Kidney epithelial cell (primary cell): Measurements from ENCODE around the gene RNF150. TPM values are rescaled to one million over a fixed set of nuclear protein-coding genes. Genes with fewer than 3 reads are reported as not detected.

Experiments used
- DNase-seq: peaks from one replicate; pipeline ENCODE4 v3.0.0-alpha.2; 2010; ENCODE audit warnings: low read depth
- H3K27me3 ChIP-seq: 2 replicates; pipeline ENCODE4 v1.6.0; 2011; ENCODE audit warnings: low read length; ENCODE audit not compliant: control insufficient read depth, insufficient read depth
- H3K36me3 ChIP-seq: 2 replicates; pipeline ENCODE4 v1.5.1; 2011; ENCODE audit warnings: low read length; ENCODE audit not compliant: control insufficient read depth, insufficient read depth
- H3K4me3 ChIP-seq: 2 replicates; pipeline ENCODE4 v1.5.1; 2011; ENCODE audit warnings: low read depth, mild to moderate bottlenecking, control low read depth, low read length
- total RNA-seq: library from RNA; depleted of rRNA; stranded (reverse); fragments of >200 nt; gene quantifications from 2 replicates; pipeline ENCODE4 v1.2.3, GENCODE V29; 2015
- TF ChIP-seq, protein P1 (sequence below): IDR thresholded peaks from 2 replicates; pipeline ENCODE4 v1.5.1; 2011; ENCODE audit warnings: mild to moderate bottlenecking, moderate library complexity, low read length, control low read depth, inconsistent platforms; ENCODE audit not compliant: insufficient read depth, poor library complexity, severe bottlenecking

RNF150 gene
- total RNA-seq, 1 donor from 2014 or later: 5.4 TPM

DNA sequence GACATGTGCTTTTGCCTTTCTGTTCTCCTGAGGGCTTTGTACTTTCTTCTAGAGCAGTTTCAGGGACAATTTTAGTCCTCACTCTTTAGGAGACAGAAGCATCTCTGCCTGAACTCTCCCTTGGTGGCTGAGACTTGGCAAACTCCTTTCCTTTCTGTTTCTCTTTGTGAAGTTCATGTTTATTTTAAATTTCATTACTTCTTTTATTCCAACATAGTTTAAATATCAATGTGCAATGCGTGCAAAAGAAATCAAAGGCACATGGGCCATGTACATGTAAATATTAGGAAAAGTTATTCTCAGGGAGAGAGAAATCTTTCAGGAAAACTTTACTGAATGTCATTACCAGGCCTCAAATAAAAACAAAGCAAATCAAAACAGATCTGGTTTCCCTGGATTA, 177.6 kb downstream of the RNF150 start:
- no peaks in the 10 kb centered on the region for H3K27me3 ChIP-seq
- DNase-seq: no peak
- no peaks in the 10 kb centered on the region for H3K36me3 ChIP-seq
- H3K4me3 ChIP-seq: no peak overlapping the region
- TF ChIP-seq, protein P1, sequence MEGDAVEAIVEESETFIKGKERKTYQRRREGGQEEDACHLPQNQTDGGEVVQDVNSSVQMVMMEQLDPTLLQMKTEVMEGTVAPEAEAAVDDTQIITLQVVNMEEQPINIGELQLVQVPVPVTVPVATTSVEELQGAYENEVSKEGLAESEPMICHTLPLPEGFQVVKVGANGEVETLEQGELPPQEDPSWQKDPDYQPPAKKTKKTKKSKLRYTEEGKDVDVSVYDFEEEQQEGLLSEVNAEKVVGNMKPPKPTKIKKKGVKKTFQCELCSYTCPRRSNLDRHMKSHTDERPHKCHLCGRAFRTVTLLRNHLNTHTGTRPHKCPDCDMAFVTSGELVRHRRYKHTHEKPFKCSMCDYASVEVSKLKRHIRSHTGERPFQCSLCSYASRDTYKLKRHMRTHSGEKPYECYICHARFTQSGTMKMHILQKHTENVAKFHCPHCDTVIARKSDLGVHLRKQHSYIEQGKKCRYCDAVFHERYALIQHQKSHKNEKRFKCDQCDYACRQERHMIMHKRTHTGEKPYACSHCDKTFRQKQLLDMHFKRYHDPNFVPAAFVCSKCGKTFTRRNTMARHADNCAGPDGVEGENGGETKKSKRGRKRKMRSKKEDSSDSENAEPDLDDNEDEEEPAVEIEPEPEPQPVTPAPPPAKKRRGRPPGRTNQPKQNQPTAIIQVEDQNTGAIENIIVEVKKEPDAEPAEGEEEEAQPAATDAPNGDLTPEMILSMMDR: no peak

DNA sequence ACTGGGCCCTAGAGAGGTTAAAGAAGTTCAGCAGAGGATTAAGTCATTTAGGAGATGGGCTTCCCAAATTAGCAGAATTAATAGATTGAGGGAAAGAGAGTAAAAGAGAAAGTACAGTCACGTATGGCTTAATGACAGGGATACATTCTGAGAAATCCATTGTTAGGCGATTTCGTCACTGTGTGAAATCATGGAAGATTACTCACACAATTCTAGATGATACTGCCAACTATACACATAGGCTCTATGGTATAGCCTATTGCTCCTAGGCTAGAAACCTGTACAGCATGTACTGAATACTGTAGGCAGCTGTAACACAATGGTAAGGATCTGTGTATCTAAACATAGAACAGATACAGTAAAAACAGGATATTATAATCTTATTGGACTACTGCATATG, 180.6 kb downstream of the RNF150 start:
- Histone ChIP-seq H3K36me3 (no peaks in the 10 kb centered on the region), H3K4me3 (no peak overlapping the region), H3K27me3 (no peaks in the 10 kb centered on the region)
- TF ChIP-seq, protein P1: no peak
- DNase-seq: no peak

DNA sequence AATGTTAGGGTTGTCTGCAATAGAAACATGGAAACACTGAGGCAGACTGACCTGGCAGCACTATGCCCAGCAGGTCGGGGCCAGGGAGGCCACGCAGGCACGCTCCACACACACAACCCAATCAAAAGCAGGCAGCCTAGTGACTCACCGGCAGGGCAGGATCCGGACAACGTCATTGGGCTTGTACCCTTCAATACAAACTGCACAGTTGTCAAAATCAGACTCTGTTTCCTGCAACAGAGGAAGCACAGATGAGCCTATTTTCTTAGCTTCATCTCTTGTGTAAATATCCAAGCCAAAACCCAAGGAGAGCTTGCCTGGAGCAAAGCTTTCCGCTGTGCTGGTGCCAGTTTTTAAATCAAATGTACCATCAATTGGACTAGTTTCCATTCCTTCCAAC, 185.8 kb downstream of the RNF150 start:
- H3K27me3 ChIP-seq: no peaks in the 10 kb centered on the region
- no peaks in the 10 kb centered on the region for H3K36me3 ChIP-seq
- no peak for DNase-seq
- TF ChIP-seq, protein P1: no peak
- H3K4me3 ChIP-seq: no peak overlapping the region

DNA sequence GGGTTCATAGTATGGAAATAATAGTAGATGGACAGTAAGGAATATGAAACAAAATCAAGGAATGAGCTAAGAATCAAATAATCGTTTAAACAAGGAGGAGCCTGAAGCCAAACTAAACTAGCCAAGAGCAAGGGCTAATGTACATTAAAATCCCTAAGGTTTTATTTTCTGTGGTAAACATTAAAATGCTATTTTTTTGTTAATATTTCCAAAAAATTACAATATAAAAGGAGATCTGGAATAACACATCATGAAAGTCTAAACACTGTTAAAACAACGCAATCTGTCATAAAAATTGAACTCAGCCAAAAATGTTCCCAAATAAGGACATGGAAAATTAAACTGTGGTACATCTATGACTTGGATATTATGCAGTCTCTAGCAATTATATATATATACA, 188.2 kb downstream of the RNF150 start:
- TF ChIP-seq, protein P1: no peak
- no peak overlapping the region for H3K4me3 ChIP-seq
- H3K36me3 ChIP-seq: no peaks in the 10 kb centered on the region
- DNase-seq: no peak
- no peaks in the 10 kb centered on the region for H3K27me3 ChIP-seq

DNA sequence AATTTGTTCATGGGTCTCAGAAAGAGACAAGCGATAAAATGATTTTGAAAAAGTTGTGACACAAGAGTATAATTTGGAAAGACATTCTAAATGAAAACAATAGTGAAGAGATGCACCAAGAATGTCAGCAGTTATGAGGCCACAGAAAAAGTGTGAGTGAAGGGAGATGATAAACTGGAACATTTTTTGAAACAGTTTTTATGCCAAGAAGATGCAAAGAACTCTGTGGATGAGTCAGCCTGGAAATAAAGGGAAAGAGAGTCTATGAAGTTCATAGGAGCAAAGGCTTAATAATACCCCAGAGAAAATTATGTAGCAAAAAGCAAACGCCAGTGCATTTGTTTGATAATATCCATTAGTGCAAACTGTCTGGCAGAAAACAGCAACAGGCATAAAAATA, 188.7 kb downstream of the RNF150 start:
- TF ChIP-seq, protein P1: no peak
- Histone ChIP-seq H3K27me3 (no peaks in the 10 kb centered on the region), H3K4me3 (no peak overlapping the region), H3K36me3 (no peaks in the 10 kb centered on the region)
- no peak for DNase-seq

DNA sequence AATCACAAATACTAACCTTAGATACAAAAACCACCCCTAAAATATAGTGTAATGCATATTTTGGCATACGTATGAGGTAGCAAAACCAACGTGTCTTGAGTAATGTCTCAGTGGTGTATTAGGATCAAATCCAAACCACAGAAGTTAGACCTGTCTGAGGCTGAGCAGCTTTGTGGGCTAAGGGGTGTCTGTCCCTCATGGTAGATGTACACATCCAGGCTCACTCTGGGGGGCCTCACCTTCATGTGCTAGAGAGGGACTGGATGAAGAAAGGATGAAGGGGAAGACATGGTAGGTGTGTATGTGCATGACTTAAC, 189.1 kb downstream of the RNF150 start:
- Histone ChIP-seq H3K4me3 (no peak overlapping the region), H3K27me3 (no peaks in the 10 kb centered on the region), H3K36me3 (no peaks in the 10 kb centered on the region)
- TF ChIP-seq, protein P1: no peak
- DNase-seq: no peak
